Astrocyte of the cerebellum (primary cell): Measurements from ENCODE around the gene ZNF644.

Experiments
- DNase-seq: peaks from one replicate; pipeline ENCODE4 v3.0.0-alpha.2; 2011; ENCODE audit warnings: low read depth
- H3K4me3 ChIP-seq: 2 replicates; pipeline ENCODE4 v1.5.1; 2011; ENCODE audit warnings: mild to moderate bottlenecking, low read depth, low read length, moderate library complexity
- in situ Hi-C: cut with HindIII; loops from 2 replicates; pipeline ENCODE4 v1.10.0; 2017; ENCODE audit warnings: low sequenced_read_pairs
- TF ChIP-seq, protein P1 (sequence below): IDR thresholded peaks from 2 replicates; pipeline ENCODE4 v1.5.1; 2012; ENCODE audit warnings: low read length, low read depth, moderate library complexity, mild to moderate bottlenecking; ENCODE audit errors: missing control alignments

The ZNF644 gene

GRCh38 chr1:91014475-91014874 lies 7.4 kb downstream of the ZNF644 start:
- no peak for DNase-seq
- TF ChIP-seq, protein P1, sequence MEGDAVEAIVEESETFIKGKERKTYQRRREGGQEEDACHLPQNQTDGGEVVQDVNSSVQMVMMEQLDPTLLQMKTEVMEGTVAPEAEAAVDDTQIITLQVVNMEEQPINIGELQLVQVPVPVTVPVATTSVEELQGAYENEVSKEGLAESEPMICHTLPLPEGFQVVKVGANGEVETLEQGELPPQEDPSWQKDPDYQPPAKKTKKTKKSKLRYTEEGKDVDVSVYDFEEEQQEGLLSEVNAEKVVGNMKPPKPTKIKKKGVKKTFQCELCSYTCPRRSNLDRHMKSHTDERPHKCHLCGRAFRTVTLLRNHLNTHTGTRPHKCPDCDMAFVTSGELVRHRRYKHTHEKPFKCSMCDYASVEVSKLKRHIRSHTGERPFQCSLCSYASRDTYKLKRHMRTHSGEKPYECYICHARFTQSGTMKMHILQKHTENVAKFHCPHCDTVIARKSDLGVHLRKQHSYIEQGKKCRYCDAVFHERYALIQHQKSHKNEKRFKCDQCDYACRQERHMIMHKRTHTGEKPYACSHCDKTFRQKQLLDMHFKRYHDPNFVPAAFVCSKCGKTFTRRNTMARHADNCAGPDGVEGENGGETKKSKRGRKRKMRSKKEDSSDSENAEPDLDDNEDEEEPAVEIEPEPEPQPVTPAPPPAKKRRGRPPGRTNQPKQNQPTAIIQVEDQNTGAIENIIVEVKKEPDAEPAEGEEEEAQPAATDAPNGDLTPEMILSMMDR = no peak
- in situ Hi-C loops = no loop called here
- H3K4me3 ChIP-seq = no peak overlapping the region

GRCh38 chr1:91013302-91013701 lies 8.5 kb downstream of the ZNF644 start:
- no peak for DNase-seq
- TF ChIP-seq, protein P1 = no peak
- in situ Hi-C loops = no loop called here
- no peak overlapping the region for H3K4me3 ChIP-seq

DNA sequence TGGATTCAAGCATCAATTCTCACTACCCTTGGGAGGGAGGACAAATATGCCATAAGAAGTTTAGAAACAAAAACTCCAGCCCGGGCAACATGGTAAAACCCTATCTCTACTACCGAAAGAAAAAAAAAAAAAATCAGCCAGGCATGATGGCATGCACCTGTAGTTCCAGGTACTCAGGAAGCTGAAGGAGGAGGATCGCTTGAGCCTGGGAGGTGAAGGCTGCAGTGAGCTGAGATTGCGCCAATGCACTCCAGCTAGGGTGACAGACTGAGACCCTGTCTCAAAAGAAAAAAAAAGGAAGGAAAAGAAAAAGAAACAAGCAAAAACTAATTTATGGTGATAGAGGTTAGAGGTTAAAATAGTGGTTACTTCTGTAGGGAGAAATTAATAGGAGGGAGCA lies 9.6 kb downstream of the ZNF644 start:
- H3K4me3 ChIP-seq = no peak overlapping the region
- TF ChIP-seq, protein P1 = no peak
- DNase-seq = no peak
- in situ Hi-C loops = no loop called here

DNA sequence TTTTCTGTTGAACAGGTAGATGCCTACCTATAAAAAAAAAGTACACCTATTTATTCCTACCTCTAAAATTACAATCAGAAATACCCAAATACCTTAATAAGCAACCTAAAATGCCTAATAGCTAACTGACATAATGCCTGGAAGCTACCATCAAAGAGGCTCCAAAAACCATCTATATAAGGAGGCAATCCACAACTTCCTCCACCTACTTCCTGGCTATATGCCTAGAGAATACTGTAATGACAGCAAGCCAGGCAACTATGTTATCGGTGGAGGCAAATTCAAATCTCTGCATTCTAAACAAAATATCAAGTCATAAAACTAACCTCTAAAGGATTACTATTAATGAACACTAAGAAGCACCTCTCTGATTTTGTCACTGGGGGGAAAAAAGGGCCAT lies 10.1 kb downstream of the ZNF644 start:
- H3K4me3 ChIP-seq = no peak overlapping the region
- no peak for DNase-seq
- TF ChIP-seq, protein P1 = no peak
- in situ Hi-C loops = no loop called here

DNA sequence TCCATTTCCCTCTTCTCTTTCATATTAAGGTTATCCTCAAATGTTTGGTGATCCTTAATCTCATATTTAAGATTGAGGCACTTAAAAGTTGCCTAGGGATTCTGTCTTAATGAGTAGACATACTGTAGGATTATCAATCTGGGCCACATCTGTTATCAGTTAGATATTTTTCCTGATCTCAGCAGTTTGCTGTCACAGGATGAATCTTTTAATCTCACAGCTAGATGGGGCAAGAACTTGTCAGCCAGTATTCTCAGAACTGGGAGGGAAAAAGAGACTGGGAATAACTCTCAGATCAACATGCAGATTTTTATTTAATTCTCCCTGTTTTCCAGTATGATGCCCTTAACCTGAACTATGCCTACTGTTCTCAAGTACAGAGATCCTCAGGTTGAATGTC lies 14.0 kb downstream of the ZNF644 start:
- no peak overlapping the region for H3K4me3 ChIP-seq
- DNase-seq = no peak
- TF ChIP-seq, protein P1 = no peak
- in situ Hi-C loops = no loop called here

DNA sequence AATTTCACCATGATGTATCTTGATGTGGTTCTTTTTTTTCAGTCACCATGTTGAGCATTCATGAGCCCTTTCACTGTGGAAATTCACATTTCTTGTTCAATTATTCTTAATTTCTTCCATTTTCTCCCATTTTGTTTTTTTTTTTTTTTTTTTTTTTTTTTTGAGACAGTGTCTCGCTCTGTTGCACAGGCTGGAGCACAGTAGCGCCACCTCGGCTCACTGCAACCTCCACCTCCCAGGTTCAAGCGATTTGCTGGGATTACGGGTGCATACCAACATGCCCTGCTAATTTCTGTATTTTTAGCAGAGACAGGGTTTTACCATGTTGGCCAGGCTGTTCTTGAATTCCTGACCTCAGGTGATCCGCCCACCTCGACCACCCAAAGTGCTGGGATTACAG lies 14.7 kb downstream of the ZNF644 start:
- TF ChIP-seq, protein P1 = no peak
- DNase-seq = no peak
- no peak overlapping the region for H3K4me3 ChIP-seq
- in situ Hi-C loops = no loop called here
